ENCODE data around the gene SLC22A23. TPM values are rescaled to one million over a fixed set of nuclear protein-coding genes. Genes with fewer than 3 reads are reported as not detected.

SLC22A23 gene
- total RNA-seq, 4 donors from 2014 or later: 6.2 to 10.8 (median 7.8) TPM

DNA sequence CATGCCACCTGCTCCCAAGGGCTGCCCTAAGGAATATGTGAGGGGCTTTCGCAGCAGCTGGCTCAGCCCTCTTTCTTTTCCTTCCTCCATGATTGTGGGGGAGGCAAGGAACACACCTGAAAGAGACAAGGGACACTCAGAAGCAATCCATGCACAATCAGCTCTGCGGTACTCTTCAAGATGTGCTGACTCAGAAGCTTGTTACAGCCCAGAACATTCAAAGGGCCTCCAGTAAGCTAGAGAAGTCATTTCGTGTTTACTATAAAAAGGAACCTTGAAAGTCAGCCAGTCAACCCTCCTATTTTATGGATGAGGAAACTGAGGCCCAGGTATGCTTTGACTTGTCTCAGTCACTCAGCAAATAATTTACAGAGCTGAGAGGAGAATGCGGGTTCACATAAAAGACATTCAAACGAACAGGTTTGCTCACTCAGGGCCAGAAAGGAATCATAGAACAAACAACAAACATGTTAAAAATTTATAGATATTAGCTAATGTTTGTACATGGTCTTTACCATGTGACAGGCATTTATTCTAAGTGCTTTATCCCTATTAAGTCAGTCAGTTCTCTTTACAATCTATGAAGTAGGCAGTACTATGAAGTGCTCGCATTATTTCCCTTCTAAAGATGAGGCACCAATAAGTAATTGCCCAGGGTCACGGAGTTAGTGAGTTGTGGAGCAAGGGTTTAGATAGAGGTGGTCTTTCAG is 37.7 kb upstream of the SLC22A23 start:
- Histone ChIP-seq H3K36me3 (no peaks in the 10 kb centered on the region), H3K27ac (no peak overlapping the region), H3K4me3 (no peak overlapping the region), H3K4me1 (no peaks in the 10 kb centered on the region), H3K27me3 (peaks cover 5% of the 10 kb centered on the region), H3K9me3 (no peaks in the 10 kb centered on the region)
- no peak for ATAC-seq
- TF ChIP-seq EP300 (IDR thresholded peaks at IDR 0.05) (no peak), POLR2AphosphoS5 (IDR thresholded peaks at IDR 0.05) (no peak), POLR2A (IDR thresholded peaks at IDR 0.05) (no peak)
- TF ChIP-seq, protein P1, sequence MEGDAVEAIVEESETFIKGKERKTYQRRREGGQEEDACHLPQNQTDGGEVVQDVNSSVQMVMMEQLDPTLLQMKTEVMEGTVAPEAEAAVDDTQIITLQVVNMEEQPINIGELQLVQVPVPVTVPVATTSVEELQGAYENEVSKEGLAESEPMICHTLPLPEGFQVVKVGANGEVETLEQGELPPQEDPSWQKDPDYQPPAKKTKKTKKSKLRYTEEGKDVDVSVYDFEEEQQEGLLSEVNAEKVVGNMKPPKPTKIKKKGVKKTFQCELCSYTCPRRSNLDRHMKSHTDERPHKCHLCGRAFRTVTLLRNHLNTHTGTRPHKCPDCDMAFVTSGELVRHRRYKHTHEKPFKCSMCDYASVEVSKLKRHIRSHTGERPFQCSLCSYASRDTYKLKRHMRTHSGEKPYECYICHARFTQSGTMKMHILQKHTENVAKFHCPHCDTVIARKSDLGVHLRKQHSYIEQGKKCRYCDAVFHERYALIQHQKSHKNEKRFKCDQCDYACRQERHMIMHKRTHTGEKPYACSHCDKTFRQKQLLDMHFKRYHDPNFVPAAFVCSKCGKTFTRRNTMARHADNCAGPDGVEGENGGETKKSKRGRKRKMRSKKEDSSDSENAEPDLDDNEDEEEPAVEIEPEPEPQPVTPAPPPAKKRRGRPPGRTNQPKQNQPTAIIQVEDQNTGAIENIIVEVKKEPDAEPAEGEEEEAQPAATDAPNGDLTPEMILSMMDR (IDR thresholded peaks at IDR 0.05): no peak
- WGBS, 2 donors (ENCODE audit: low coverage in 1 of 2): 82 to 92% methylated on average over 2 to 7 of the region's 7 CpGs

- Histone ChIP-seq H3K9me3 (no peaks in the 10 kb centered on the region), H3K27me3 (peaks cover 5% of the 10 kb centered on the region), H3K27ac (no peak overlapping the region), H3K4me1 (no peaks in the 10 kb centered on the region), H3K4me3 (no peak overlapping the region), H3K36me3 (no peaks in the 10 kb centered on the region)
- TF ChIP-seq POLR2AphosphoS5 (IDR thresholded peaks at IDR 0.05) (no peak), POLR2A (IDR thresholded peaks at IDR 0.05) (no peak), EP300 (IDR thresholded peaks at IDR 0.05) (no peak)
- TF ChIP-seq, protein P1 (IDR thresholded peaks at IDR 0.05): no peak
- WGBS, 2 donors (ENCODE audit: low coverage in 1 of 2): 93 to 100% methylated on average over 2 of the region's 2 CpGs
- ATAC-seq: no peak
These were observed 33.8 kb upstream of the SLC22A23 start for GRCh38 chr6:3490625-3490980.

- TF ChIP-seq EP300 (IDR thresholded peaks at IDR 0.05) (no peak), POLR2AphosphoS5 (IDR thresholded peaks at IDR 0.05) (no peak), POLR2A (IDR thresholded peaks at IDR 0.05) (no peak)
- TF ChIP-seq, protein P1 (IDR thresholded peaks at IDR 0.05): no peak
- no peak for ATAC-seq
These were observed 33.2 kb upstream of the SLC22A23 start for GRCh38 chr6:3489961-3490624.

DNA sequence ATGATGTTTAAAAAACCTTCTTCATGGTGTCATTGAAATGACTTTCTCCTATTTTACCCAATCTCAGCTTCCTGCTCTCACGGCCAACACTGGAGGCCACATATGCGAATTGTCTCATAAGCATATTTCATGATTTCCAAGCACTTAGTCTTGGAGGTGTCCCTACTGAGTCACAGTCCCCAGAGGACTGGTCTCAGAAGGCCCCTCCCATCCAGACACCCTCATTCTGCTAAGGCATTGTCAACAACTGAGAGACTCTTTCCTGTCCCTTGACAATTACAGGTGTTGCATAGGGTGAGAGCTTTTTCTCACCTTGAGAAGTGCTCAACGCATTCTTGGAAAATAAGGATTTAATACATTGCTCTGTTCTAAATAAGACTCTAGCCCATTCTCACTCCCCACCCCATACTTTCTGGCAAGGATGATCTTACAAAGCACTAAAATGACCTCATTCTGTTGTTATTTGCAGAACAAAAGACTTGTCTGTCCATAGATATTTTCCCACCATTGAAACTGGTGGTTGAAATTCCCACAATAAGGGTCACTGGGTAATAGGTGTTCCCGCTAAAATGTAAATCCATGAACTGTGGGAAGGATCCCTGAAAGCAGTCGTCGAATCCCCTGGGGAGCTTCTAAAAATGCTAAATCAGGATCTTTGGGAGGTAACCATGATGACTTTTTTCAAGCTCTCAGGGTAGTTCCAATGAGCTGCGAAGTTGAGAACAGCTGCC is 32.3 kb upstream of the SLC22A23 start:
- Histone ChIP-seq H3K36me3 (no peaks in the 10 kb centered on the region), H3K27ac (no peak overlapping the region), H3K4me3 (no peak overlapping the region), H3K9me3 (no peaks in the 10 kb centered on the region), H3K27me3 (peaks cover 5% of the 10 kb centered on the region), H3K4me1 (no peaks in the 10 kb centered on the region)
- TF ChIP-seq POLR2A (IDR thresholded peaks at IDR 0.05): no peak
- TF ChIP-seq, protein P1 (IDR thresholded peaks at IDR 0.05): no peak
- TF ChIP-seq EP300 (IDR thresholded peaks at IDR 0.05): no peak
- no peak for TF ChIP-seq POLR2AphosphoS5 (IDR thresholded peaks at IDR 0.05)
- ATAC-seq: no peak
- WGBS, 2 donors (ENCODE audit: low coverage in 1 of 2): 62 to 80% methylated on average over 1 to 6 of the region's 7 CpGs

More at GRCh38 chr6:3489961-3490624, 33.2 kb upstream of the SLC22A23 start:
- Histone ChIP-seq H3K4me3 (no peak overlapping the region), H3K27me3 (peaks cover 5% of the 10 kb centered on the region), H3K36me3 (no peaks in the 10 kb centered on the region), H3K4me1 (no peaks in the 10 kb centered on the region), H3K27ac (no peak overlapping the region), H3K9me3 (no peaks in the 10 kb centered on the region)
- WGBS, 2 donors (ENCODE audit: low coverage in 1 of 2): 77 to 81% methylated on average over 11 of the region's 12 CpGs

Data from gastroesophageal sphincter (tissue), 4 donors.